Renal cortical epithelial cell (primary cell): ENCODE data around the gene MACROD2. TPM values are rescaled to one million over a fixed set of nuclear protein-coding genes. Genes with fewer than 3 reads are reported as not detected.
A peak's percentile ranks its signal among the peaks of the same experiment; 100 is the strongest.

Source experiments
- DNase-seq: peaks from one replicate; pipeline ENCODE4 v3.0.0-alpha.2; 2011; ENCODE audit warnings: low read depth
- total RNA-seq: library from RNA; depleted of rRNA; stranded (reverse); fragments of >200 nt; gene quantifications from 2 replicates; pipeline ENCODE4 v1.2.3, GENCODE V29; 2014

The MACROD2 gene
- total RNA-seq, 1 donor from 2014 or later, result 5.4 TPM

DNA sequence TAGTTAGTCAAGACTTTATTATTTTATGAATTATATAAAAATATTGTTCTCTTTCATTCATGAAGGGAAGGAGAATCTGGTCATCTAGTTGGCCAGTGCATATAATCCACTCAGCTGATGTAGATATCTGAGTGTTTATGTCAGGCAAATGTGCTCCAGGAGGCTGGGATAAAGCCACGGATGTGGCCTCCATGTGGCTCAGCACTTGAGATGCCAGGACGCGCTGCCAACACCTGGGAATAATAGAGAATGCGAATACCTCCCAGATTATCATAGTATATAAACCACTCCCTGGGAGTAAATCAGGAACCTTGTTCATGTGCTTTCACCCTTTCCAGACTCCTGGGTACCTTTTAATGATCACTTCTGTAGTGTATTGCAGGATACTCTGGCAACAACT lies 1571.9 kb downstream of the MACROD2 start:
- no peak for DNase-seq

- no peak for DNase-seq
These were observed 1574.8 kb downstream of the MACROD2 start for GRCh38 chr20:15570156-15570555.

DNA sequence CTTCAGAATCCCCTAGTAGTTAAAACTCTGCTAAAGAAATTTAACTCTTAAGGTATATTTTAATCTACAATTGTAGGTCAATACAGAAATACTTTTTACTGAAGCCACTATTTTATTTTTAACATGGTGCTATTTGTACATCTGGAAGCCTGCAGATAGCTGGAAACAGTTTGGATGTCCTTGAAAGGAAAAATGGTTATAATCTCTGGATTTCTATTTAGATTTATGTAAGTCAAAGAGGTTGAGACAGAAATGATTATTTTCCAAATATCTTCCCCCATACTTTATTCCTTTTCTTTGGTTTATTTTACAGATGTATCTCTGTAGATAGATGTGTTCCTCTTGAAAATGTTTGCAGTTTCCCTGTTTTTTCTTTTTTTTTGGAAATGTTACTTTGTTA lies 1575.7 kb downstream of the MACROD2 start:
- no peak for DNase-seq

- DNase-seq, result peak; percentile 33
These were observed 1579.9 kb downstream of the MACROD2 start for GRCh38 chr20:15575255-15575654.

DNA sequence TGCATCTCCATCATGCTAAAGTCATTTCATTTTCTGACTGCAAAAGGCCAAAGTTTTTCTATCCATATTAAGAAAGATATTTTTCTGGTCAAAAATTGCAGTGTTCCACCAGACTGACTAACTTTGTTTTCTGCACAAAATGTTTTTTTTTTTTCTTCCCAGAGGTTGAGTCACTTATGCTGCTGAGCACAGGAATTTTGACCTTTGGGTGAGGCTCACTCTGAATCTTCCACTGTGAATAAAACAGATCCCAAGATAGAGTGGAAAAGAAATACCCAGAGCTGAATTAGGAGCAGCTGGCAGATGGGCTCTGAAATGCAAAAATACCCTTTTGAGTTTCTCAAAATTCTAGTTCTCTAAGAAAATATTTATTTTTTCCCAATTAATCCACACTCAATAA lies 1581.1 kb downstream of the MACROD2 start:
- peak; percentile 70 for DNase-seq

DNA sequence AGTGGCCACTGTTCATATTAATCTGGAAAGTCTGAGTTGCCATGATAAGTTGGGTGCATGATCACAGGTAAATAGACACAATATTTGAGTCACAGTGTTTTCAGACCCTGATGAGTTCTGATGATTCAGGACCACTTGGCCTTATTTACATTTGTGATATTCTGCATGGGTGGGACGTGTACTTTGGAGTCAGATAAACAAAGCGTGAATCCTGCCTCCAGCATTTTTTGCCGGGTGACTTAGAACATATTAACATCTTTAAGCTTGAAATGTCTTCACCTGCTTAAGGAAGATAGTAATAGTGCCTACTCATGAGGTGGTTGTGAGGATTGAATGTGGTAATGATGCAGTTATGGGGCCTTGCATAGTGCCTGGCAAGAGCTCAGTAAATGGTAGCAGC lies 1582.8 kb downstream of the MACROD2 start:
- DNase-seq, result no peak

- no peak for DNase-seq
These were observed 1584.4 kb downstream of the MACROD2 start for GRCh38 chr20:15579688-15580087.

GRCh38 chr20:15582146-15582760 lies 1586.9 kb downstream of the MACROD2 start:
- DNase-seq, result peak; percentile 35

DNA sequence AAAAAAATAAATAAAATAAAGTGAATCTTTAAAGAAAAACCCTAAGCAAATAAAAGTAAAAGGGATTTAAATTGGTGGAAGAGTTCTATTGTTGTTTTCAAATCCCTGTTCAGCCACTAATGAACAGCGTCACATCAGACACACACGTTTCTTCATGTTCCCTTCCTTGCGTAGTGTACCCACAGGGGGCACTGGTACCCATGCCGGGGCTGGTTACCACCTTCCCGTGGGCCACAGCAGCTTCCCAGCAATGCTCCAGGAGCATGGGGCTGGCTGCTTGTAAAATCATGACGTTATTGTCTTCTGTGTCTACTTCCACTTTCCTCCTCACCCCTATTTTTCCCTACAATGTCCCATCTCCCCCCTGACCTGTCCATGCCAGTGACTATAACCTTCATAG lies 1589.2 kb downstream of the MACROD2 start:
- DNase-seq, result no peak

DNA sequence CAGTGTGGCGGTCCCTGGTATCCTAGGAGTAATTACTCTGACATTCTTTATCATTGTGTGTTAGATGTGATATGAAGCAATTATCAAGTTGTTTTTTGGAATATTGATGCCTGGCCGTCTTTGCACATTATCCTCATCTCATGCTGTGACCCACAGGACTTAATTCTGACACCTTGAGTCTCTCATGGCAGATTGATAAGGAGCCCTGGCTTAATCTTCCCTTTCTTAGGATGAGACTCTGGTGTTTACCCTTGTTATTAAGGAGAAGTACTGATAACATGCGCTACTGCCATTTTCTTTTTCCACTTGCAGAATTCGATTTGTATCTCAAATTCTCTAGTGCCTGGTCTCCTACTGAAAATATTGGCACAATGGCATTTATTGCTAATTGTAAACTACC lies 1597.8 kb downstream of the MACROD2 start:
- DNase-seq, result no peak

DNA sequence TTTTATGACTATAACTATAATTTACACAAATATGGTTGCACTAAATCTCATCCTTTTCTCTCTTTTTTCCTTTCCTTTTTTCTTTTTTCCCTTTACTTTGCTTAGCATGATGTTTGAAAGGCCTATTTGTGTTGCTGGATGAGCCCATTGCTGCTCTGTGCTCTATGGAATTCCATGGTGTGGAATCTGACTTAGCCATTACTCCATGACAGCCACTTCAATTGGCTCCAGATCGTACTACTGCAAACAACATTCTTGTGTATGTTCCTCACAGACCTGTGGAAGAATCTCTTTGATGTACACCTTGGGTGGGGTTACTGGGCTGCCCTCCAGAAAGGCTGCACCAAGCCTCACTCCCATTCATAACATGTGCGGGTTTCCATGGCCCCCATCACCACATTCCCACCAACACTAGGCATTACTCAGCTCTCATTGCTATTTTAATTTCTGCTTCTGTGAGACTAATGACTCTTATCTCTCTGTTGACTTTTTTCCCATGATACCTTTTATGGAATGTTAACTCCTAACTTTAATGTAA lies 1598.9 kb downstream of the MACROD2 start:
- DNase-seq, result peak; percentile 38

GRCh38 chr20:15596220-15596890 lies 1601.0 kb downstream of the MACROD2 start:
- peak; percentile 71 for DNase-seq

GRCh38 chr20:15597306-15597705 lies 1602.0 kb downstream of the MACROD2 start:
- DNase-seq, result no peak

GRCh38 chr20:15599961-15600360 lies 1604.6 kb downstream of the MACROD2 start:
- no peak for DNase-seq

DNA sequence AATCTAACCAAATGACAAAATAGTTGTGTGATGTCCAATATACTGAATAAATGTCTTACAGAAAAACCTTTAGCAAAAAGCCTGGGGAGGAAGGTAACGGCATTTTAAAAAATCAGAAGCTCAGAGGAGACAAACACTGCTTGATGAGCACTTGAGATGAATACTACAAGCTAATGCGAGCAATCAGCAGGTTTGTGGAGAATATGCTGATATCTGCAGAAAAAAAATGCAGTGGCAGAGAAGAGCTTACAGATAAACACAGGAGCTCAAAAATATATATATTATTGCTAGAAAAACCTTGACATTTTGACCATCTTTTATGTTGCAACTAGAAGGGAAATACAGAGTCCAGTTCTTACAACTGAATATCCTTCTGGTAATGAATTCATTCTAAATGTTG lies 1605.2 kb downstream of the MACROD2 start:
- no peak for DNase-seq

DNA sequence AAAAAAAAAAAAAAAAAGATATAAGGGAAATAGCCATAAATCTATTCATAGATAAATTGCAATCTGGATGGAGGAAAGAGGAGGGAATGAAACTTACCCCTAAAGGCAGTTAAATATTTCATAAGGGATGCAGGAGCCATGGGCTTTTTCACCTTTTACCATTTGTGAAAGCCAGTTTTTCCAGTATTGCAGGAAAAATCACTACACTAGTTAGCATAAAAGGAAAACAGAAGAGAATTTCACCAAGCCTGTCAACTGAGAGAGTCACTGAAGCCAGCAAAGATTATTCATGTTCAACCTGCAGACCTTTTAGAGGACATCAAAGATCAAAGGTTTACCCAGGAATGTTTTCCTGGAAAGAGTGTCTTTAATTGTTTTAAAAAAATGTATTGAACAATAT lies 1608.2 kb downstream of the MACROD2 start:
- DNase-seq, result peak; percentile 6

DNA sequence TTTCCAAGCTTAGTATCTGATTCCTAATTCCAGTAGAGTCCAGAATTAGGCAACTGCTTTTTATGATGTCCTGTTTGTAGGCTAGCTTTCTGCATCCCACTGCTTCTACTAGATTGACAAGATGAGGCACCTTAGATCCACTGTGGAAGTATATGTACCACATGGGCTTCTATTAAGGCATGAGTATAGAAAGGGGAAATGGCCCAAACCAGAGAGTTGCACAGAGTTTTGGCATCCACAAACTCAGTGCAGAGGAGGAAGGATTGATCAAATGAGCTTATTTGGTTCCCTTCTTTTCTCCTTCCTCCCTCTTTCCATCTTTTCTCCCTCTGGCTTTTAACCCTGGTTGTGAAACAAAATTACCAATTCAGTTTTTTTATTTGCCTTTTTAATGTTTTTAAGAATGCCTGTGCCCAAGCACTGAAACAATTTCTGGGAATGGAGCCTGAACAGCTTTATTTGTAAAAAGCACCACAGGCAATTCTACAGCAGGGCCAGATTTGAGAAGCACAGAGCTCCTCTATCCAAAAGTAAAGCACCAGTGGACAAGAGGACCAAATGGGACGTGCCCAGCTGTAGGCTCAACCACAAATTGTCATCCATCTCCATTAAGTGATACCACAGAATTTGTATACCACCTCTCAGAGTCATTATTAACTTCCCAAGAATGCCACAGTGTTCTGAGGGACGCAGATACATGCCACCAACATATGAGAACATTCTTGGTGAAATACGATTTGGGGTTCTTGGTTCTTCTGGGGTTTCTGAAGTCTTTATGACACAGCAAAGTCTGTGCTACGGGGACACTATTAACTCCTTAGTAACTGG lies 1608.9 kb downstream of the MACROD2 start:
- peak; percentile 17 for DNase-seq

DNA sequence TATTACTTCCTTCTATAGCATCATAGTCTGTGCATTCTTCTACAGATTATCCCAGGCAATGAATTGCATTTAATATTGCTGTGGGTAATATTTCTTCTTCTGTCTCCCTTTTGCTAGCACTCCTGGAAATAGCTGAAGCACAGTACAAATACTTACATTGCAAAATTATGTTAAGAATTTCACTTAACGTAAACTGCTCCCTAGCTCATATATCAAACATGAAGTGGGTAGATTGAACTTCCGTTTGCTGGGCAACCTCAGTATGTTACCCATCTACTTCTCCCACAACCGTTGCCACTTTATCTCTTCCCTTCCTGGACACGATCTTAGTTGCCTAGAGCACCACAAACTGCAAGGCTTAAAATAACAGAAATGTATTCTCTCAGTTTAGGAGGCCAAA lies 1614.6 kb downstream of the MACROD2 start:
- no peak for DNase-seq

DNA sequence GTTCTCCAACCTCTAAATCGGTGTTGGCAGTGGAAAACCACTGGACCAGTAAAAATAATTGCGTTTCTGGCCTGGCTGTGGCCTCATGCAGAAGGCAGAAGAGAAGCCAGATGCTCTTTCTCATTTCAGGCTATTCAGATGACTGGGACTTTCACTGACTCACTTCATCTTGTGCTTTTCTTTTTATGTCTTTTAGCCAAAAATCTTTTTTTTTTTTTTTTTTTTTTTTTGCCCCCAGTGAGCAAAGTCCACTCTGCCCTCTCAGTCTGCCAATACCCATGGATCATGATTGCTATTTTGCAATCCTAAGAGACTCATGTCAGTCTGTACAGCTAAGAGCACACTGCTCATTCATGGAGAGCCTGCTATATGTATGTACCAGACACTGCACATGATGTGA lies 1615.5 kb downstream of the MACROD2 start:
- no peak for DNase-seq

- no peak for DNase-seq
These were observed 1616.2 kb downstream of the MACROD2 start for GRCh38 chr20:15611541-15611940.

DNA sequence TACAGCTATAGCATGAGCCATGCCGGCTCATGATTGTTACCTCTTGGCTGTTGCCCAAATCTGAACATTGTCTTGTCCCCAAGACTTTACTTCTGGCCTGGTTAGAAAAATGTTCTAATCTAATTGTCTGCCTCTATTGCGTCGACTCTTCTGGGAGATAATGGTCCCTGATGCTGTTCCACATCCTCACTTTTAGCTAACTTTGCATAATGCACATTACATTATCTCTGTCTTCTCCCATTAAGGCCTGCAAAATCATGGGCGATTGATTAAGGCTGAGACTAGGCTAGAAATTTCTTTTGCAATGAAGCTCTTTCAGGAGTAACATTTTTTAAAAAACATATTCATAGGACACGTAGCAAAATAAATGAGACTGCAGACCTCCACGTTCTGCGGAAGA lies 1616.9 kb downstream of the MACROD2 start:
- no peak for DNase-seq

DNA sequence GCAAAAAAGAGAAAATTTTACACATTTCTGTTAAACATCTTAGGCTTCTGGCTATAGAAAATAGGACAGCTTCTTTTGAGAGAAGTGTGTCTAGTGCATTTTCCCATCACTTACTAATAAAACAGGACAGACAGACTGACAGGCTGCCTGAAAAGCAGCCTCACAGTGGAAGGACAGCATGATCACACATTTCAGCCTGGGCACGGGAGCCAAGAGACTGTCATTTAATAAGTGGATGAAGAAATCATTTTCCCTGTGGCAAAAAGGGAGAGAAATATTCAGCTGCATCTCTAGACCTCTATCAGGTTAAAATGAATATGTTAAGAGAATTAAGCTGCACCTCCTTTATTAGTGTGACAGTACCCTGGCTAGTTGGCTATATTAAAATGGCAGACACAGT lies 1617.5 kb downstream of the MACROD2 start:
- no peak for DNase-seq

GRCh38 chr20:15613530-15613929 lies 1618.2 kb downstream of the MACROD2 start:
- DNase-seq, result no peak
